Measurements from ENCODE around the gene KCNQ1. TPM values are rescaled to one million over a fixed set of nuclear protein-coding genes. Genes with fewer than 3 reads are reported as not detected.

The KCNQ1 gene
- polyA plus RNA-seq, 1 donor (not counting 4 experiments of a cell fraction or from before 2014, with no cell fraction given) = not detected

DNA sequence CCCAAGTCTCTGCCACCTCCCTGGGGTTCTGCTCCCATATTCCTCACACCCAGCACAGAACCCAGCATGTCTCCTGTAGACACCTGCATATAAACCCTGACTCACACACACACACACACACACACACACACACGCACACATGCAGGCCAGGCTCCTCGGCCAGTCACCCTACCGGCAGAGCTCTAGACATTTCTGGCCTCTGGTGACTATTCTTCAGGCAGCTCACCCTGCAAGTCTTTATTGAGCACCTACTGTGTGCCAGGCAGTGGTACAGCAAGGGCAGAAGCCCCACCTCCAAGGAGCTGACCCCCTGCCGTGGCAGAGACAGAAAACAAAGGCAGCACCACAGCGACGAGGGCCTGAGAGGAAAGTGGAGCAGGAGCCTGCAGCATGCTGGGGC is 390.5 kb downstream of the KCNQ1 start:
- Histone ChIP-seq H3K36me3 (ENCODE audit: control insufficient read depth in 2 of 2, extremely low read depth in 1 of 2, insufficient read depth in 2 of 2, low read length in 2 of 2) (no peaks in the 10 kb centered on the region), H3K9me3 (ENCODE audit: control insufficient read depth, low read depth, low read length) (no peaks in the 10 kb centered on the region), H4K20me1 (ENCODE audit: control insufficient read depth, extremely low read depth, insufficient read depth, low read length) (no peaks in the 10 kb centered on the region), H3K79me2 (ENCODE audit: control insufficient read depth, insufficient read depth, low read length) (no peaks in the 10 kb centered on the region), H3K27me3 (ENCODE audit: control insufficient read depth, extremely low read depth, insufficient read depth, low read length) (peaks cover 22% of the 10 kb centered on the region), H3K9ac (ENCODE audit: control insufficient read depth, extremely low read depth, insufficient read depth, low read length) (no peak overlapping the region), H3K27ac (ENCODE audit: control insufficient read depth, insufficient read depth, low read length) (no peak overlapping the region), H3K9me1 (ENCODE audit: control insufficient read depth, extremely low read depth, insufficient read depth, low read length) (no peaks in the 10 kb centered on the region), H2AFZ (ENCODE audit: control insufficient read depth, low read length) (no peak overlapping the region), H3K4me3 (ENCODE audit: control insufficient read depth in 2 of 3, extremely low read depth in 1 of 3, insufficient read depth in 2 of 3, low read depth in 1 of 3, low read length in 3 of 3) (no peak overlapping the region), H3K4me2 (ENCODE audit: control insufficient read depth, extremely low read depth, insufficient read depth, low read depth, low read length) (no peak overlapping the region), H3K4me1 (ENCODE audit: control insufficient read depth, extremely low read depth, insufficient read depth, low read length) (no peaks in the 10 kb centered on the region)
- DNase-seq (ENCODE audit: low read depth, low spot score) (no peak), FAIRE-seq (no peak)
- dilution Hi-C loops (cut with MboI; ENCODE audit: extremely low pct_ligation_motif_present, low sequenced_read_pairs) = no loop called here
- TF ChIP-seq, protein P1, sequence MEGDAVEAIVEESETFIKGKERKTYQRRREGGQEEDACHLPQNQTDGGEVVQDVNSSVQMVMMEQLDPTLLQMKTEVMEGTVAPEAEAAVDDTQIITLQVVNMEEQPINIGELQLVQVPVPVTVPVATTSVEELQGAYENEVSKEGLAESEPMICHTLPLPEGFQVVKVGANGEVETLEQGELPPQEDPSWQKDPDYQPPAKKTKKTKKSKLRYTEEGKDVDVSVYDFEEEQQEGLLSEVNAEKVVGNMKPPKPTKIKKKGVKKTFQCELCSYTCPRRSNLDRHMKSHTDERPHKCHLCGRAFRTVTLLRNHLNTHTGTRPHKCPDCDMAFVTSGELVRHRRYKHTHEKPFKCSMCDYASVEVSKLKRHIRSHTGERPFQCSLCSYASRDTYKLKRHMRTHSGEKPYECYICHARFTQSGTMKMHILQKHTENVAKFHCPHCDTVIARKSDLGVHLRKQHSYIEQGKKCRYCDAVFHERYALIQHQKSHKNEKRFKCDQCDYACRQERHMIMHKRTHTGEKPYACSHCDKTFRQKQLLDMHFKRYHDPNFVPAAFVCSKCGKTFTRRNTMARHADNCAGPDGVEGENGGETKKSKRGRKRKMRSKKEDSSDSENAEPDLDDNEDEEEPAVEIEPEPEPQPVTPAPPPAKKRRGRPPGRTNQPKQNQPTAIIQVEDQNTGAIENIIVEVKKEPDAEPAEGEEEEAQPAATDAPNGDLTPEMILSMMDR (optimal IDR thresholded peaks at IDR 0.05 in 1 of 3, IDR thresholded peaks at IDR 0.05 in 1 of 3, conservative IDR thresholded peaks at IDR 0.05 in 1 of 3; ENCODE audit: extremely low read depth in 1 of 3, insufficient read depth in 2 of 3, low read length in 3 of 3) = no peak
- TF ChIP-seq EZH2 (IDR thresholded peaks at IDR 0.05; ENCODE audit: low read length) = no peak

DNA sequence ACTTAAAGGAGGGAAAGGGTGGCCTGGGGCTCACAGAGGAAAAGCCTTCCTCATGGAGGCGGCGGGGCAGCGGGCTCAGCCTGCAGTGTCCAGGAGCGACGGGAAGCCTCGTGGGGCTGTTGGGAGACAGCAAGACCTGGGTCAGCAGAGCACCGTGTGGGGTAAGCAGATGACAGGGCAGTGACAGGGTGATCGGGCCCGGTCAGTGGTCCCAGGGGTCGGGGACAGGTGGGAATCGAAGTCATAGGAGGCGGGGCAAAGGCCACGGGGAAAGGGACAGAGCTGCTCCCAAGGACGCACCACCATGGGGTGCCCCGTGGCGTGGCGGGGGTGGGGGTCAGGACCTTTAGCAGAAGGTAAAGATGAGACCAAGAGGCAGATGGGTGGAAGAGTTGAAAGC is 390.9 kb downstream of the KCNQ1 start:
- no peaks in the 10 kb centered on the region for H3K9me3 ChIP-seq (ENCODE audit: control insufficient read depth, low read depth, low read length)
- H3K4me1 ChIP-seq (ENCODE audit: control insufficient read depth, extremely low read depth, insufficient read depth, low read length) = no peaks in the 10 kb centered on the region
- TF ChIP-seq, protein P1 (optimal IDR thresholded peaks at IDR 0.05 in 1 of 3, IDR thresholded peaks at IDR 0.05 in 1 of 3, conservative IDR thresholded peaks at IDR 0.05 in 1 of 3; ENCODE audit: extremely low read depth in 1 of 3, insufficient read depth in 2 of 3, low read length in 3 of 3) = no peak
- no peak for TF ChIP-seq EZH2 (IDR thresholded peaks at IDR 0.05; ENCODE audit: low read length)
- H3K79me2 ChIP-seq (ENCODE audit: control insufficient read depth, insufficient read depth, low read length) = no peaks in the 10 kb centered on the region
- DNase-seq (ENCODE audit: low read depth, low spot score) (no peak), FAIRE-seq (no peak)
- no peaks in the 10 kb centered on the region for H3K9me1 ChIP-seq (ENCODE audit: control insufficient read depth, extremely low read depth, insufficient read depth, low read length)
- H3K27me3 ChIP-seq (ENCODE audit: control insufficient read depth, extremely low read depth, insufficient read depth, low read length) = peaks cover 20% of the 10 kb centered on the region
- no peak overlapping the region for H3K9ac ChIP-seq (ENCODE audit: control insufficient read depth, extremely low read depth, insufficient read depth, low read length)
- dilution Hi-C loops (cut with MboI; ENCODE audit: extremely low pct_ligation_motif_present, low sequenced_read_pairs) = no loop called here
- no peak overlapping the region for H3K4me3 ChIP-seq (ENCODE audit: control insufficient read depth in 2 of 3, extremely low read depth in 1 of 3, insufficient read depth in 2 of 3, low read depth in 1 of 3, low read length in 3 of 3)
- no peaks in the 10 kb centered on the region for H3K36me3 ChIP-seq (ENCODE audit: control insufficient read depth in 2 of 2, extremely low read depth in 1 of 2, insufficient read depth in 2 of 2, low read length in 2 of 2)
- no peaks in the 10 kb centered on the region for H4K20me1 ChIP-seq (ENCODE audit: control insufficient read depth, extremely low read depth, insufficient read depth, low read length)
- no peak overlapping the region for H2AFZ ChIP-seq (ENCODE audit: control insufficient read depth, low read length)
- H3K27ac ChIP-seq (ENCODE audit: control insufficient read depth, insufficient read depth, low read length) = no peak overlapping the region
- no peak overlapping the region for H3K4me2 ChIP-seq (ENCODE audit: control insufficient read depth, extremely low read depth, insufficient read depth, low read depth, low read length)

Measured in keratinocyte (primary cell).